Adrenal gland (tissue), 12 donors: ENCODE data around the gene NT5M. TPM values are rescaled to one million over a fixed set of nuclear protein-coding genes. Genes with fewer than 3 reads are reported as not detected.
A peak's percentile ranks its signal among the peaks of the same experiment; 100 is the strongest.

Experiments used
- DNase-seq, 7 donors: peaks; one replicate each; pipeline ENCODE4 v3.0.0-alpha.2; 2019 to 2020
- H3K27ac ChIP-seq, 5 donors: fragments of 200-600 bp; sonication (generic) in 4 of 5; 1 replicate in 3 of 5; 2 replicates in 2 of 5; pipeline versions ENCODE4 v1.5.1 to v1.8.0; 2016 to 2020; ENCODE audit warnings: mild to moderate bottlenecking in 1 of 5
- H3K27me3 ChIP-seq: fragments of 200-600 bp; 2 replicates; pipeline ENCODE4 v1.8.0; 2021
- H3K36me3 ChIP-seq, 2 donors: fragments of 200-600 bp; replicated peaks in 1 of 2; 1 replicate in 1 of 2; 2 replicates in 1 of 2; pipeline versions ENCODE4 v1.5.1 to v1.8.0; 2018 to 2022
- H3K4me1 ChIP-seq, 2 donors: fragments of 200-600 bp; replicated peaks in 1 of 2; 1 replicate in 1 of 2; 2 replicates in 1 of 2; pipeline versions ENCODE4 v1.5.1 to v1.8.0; 2018 to 2021
- H3K4me3 ChIP-seq, 4 donors: fragments of 200-600 bp; sonication (generic) in 3 of 4; one replicate each; pipeline ENCODE4 v1.5.1; 2016 to 2018
- H3K9me3 ChIP-seq, 3 donors: fragments of 200-600 bp; sonication (generic) in 1 of 3; replicated peaks in 1 of 3; 1 replicate in 2 of 3; 2 replicates in 1 of 3; pipeline versions ENCODE4 v1.5.1 to v1.8.0; 2016 to 2021
- POLR2A ChIP-seq, 2 donors: fragments of 450-650 bp; IDR thresholded peaks; one replicate each; pipeline ENCODE4 v1.6.1; 2017; ENCODE audit warnings: antibody characterized with exemption in 2 of 2, mild to moderate bottlenecking in 2 of 2, moderate library complexity in 1 of 2
- WGBS, 4 donors: extraction: QIAGEN DNeasy Blood & Tissue Kit in 2 of 4; methylation state at CpG; one replicate each; pipeline versions ENCODE4 v1.1.5 to v1.1.7; 2013 to 2017; 5-methylcytosine and 5-hydroxymethylcytosine counted together
- intact Hi-C, 2 donors: fragments of 100-400 bp; cut with DNase I; formaldehyde crosslinking; loops; one replicate each; pipeline versions ENCODE4 v1.14.1 to v1.15.0; 2022 to 2023
- polyA plus RNA-seq, 3 donors: library from polyadenylated mRNA; stranded (reverse); fragments of 200-250 nt in 2 of 3; fragments of 350-450 nt in 1 of 3; fragmentation: Illumina TruSeq in 1 of 3; extraction: RNeasy Lipid Tissue Mini Kit (QIAGEN cat#74804) in 1 of 3; gene quantifications; one replicate each; pipeline ENCODE4 v1.2.3, GENCODE V29; 2013 to 2014
- total RNA-seq, 9 donors: library from RNA; depleted of rRNA in 4 of 9; stranded (reverse); fragments of >200 nt in 4 of 9; fragments of 120-200 nt in 1 of 9; fragmentation: NEBNext Ultra II Directional in 1 of 9; extraction: Animal tissue kit (Norgen Biotek cat#: 25700) in 1 of 9; gene quantifications; one replicate each; pipeline versions ENCODE4 v1.1.0 to v1.2.4, GENCODE V29; 2013 to 2023
- TF ChIP-seq, protein P1 (sequence below), 6 experiments: fragments of 450-650 bp in 4 of 6; fragments of 200-600 bp in 2 of 6; sonication (generic) in 1 of 6; IDR thresholded peaks; 1 replicate in 5 of 6; 2 replicates in 1 of 6; pipeline versions ENCODE4 v1.5.1 to v1.8.0; 2016 to 2021; ENCODE audit warnings: antibody characterized with exemption in 6 of 6, mild to moderate bottlenecking in 2 of 6, moderate library complexity in 1 of 6
- donor health status: healthy with polysubstance abuse.
- donor health status: Bipolar disorder and iron deficiency.
- donor health status: DM: yes; HTN: yes; CAD: no.
- donor health status: DM: no; HTN: no; CAD: no.
- donor health status: DM: no; HTN: no; CAD: no.
- donor health status: DM: yes; HTN: yes; CAD: no.

NT5M gene
- total and polyA plus RNA-seq, 12 donors: 0.40 to 4.8 (median 1.7) TPM

DNA sequence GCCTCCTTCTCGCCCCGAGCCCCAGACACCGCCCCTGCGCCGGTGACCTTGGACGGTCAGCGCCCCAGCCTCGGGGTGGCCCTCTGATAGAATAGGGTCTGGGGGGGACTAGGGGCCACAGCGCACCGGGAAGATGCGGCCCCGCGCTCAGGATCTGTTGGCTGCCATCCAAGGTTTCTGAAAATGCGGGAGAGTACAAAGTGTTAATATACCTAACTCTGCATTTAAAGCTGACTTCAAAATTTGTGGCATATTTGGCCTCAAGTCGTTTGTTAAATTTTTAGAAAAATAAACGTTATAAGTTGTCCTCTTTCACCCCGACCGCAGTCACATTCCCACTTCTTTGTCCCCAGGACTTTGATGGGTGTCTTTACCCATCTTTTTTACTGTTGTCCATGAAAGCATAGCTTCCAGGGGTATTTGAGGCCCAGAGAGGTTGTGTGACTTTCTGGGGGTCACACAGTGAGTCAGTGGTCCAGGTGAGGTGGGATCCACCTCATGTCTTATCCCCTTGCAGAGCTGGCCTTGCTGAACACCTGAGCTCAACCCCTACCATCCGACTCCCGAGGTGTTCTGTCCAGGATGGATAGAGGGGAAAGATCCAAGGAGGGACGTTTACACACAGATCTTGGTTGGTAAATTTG is 796 bp downstream of the NT5M start:
- H3K36me3 ChIP-seq: no peaks in the 10 kb centered on the region
- H3K4me1 ChIP-seq: peaks cover 5 to 18% of the 10 kb centered on the region in 2 donors
- no peak for TF ChIP-seq POLR2A (IDR thresholded peaks at IDR 0.05)
- TF ChIP-seq, protein P1, sequence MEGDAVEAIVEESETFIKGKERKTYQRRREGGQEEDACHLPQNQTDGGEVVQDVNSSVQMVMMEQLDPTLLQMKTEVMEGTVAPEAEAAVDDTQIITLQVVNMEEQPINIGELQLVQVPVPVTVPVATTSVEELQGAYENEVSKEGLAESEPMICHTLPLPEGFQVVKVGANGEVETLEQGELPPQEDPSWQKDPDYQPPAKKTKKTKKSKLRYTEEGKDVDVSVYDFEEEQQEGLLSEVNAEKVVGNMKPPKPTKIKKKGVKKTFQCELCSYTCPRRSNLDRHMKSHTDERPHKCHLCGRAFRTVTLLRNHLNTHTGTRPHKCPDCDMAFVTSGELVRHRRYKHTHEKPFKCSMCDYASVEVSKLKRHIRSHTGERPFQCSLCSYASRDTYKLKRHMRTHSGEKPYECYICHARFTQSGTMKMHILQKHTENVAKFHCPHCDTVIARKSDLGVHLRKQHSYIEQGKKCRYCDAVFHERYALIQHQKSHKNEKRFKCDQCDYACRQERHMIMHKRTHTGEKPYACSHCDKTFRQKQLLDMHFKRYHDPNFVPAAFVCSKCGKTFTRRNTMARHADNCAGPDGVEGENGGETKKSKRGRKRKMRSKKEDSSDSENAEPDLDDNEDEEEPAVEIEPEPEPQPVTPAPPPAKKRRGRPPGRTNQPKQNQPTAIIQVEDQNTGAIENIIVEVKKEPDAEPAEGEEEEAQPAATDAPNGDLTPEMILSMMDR (IDR thresholded peaks at IDR 0.05): no peak
- H3K27ac ChIP-seq: peak overlapping the region in 2 of 5 donors; percentile 44 to 82
- H3K4me3 ChIP-seq: peak overlapping the region in 2 of 4 donors; percentile 45 to 75
- 14 to 28% (median 20%) methylated on average over 13 to 21 of the region's 21 CpGs for WGBS, 4 donors
- no peak for DNase-seq
- no peaks in the 10 kb centered on the region for H3K27me3 ChIP-seq
- no peaks in the 10 kb centered on the region for H3K9me3 ChIP-seq
- intact Hi-C loops: loop anchor here (10.0 kb wide), 2 partner anchors 159 to 299 kb away; no protein-coding TSS in a partner anchor

DNA sequence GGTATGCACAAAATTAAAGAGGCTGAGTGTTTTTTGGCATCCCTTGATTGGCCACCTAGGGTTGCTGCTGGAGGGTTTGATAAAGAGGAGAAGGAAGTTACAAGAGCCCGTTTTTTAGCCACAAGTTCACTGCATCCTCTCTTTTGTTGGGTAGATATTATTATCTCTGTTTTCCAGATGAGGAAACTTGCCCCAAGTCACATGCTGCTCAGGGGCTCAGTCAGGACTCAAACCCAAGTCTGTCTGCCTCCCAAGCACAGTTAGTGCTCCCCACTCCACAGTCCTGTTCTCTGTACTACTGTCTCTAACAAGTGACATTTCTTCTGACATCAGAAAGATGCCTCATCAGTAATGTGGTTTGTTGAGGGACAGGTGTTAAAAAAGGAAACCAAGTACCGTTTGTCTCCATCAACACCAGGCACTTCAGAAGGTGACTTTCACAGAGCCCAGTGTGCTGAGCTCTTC is 1.4 kb downstream of the NT5M start:
- TF ChIP-seq, protein P1 (IDR thresholded peaks at IDR 0.05): no peak
- TF ChIP-seq POLR2A (IDR thresholded peaks at IDR 0.05): no peak
- H3K9me3 ChIP-seq: no peaks in the 10 kb centered on the region
- no peaks in the 10 kb centered on the region for H3K27me3 ChIP-seq
- peaks cover 5 to 18% of the 10 kb centered on the region in 2 donors for H3K4me1 ChIP-seq
- 60 to 77% (median 67%) methylated on average over 2 of the region's 2 CpGs for WGBS, 4 donors
- no peaks in the 10 kb centered on the region for H3K36me3 ChIP-seq
- intact Hi-C loops: loop anchor here (10.0 kb wide), 2 partner anchors 160 to 300 kb away; no protein-coding TSS in a partner anchor
- H3K4me3 ChIP-seq: no peak overlapping the region
- no peak for DNase-seq
- H3K27ac ChIP-seq: no peak overlapping the region

DNA sequence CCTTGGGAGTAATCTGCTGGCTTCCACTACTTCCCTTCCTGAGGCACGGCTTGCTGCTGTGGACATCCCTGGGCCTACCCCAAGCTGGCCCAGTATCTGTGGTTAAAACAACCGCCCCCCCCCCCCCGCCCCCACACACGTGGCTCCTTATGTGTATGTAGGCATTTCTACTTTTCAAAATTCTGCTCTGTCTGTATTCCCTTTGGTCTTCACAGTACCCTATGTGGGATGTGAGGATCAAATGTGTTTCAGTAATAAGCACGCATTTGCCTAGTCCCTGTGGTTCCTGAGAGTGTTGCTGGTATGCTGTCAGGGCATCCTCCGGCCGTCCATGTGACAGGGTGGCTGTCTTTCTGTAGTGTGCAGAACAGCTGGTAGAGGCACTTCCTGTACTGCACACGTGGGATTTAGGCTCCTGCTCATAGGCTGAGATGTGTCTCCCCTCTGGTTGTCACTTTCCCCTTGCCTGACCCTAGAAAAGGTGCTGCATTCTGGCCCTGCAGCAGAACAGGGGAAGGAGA is 2.2 kb downstream of the NT5M start:
- Histone ChIP-seq H3K27me3 (no peaks in the 10 kb centered on the region), H3K4me1 (peaks cover 5 to 17% of the 10 kb centered on the region in 2 donors), H3K27ac (no peak overlapping the region), H3K4me3 (no peak overlapping the region), H3K9me3 (no peaks in the 10 kb centered on the region), H3K36me3 (no peaks in the 10 kb centered on the region)
- 39 to 61% (median 55%) methylated on average over 3 to 8 of the region's 8 CpGs for WGBS, 4 donors
- intact Hi-C loops: loop anchor here (10.0 kb wide), 2 partner anchors 161 to 301 kb away; no protein-coding TSS in a partner anchor
- no peak for TF ChIP-seq POLR2A (IDR thresholded peaks at IDR 0.05)
- TF ChIP-seq, protein P1 (IDR thresholded peaks at IDR 0.05): no peak
- DNase-seq: peak in 2 of 7 donors; percentile 8 to 67

- WGBS, 4 donors: 89 to 100% (median 96%) methylated on average over 1 of the region's 1 CpG
Observed at GRCh38 chr17:17309356-17309755, 6.2 kb downstream of the NT5M start.

More at GRCh38 chr17:17309356-17309755, 6.2 kb downstream of the NT5M start:
- Histone ChIP-seq H3K27me3 (no peaks in the 10 kb centered on the region), H3K36me3 (no peaks in the 10 kb centered on the region), H3K9me3 (no peaks in the 10 kb centered on the region), H3K4me1 (peaks cover 0 to under 1% of the 10 kb centered on the region in 2 donors), H3K27ac (no peak overlapping the region), H3K4me3 (no peak overlapping the region)
- intact Hi-C loops: loop anchor here (10.0 kb wide), 2 partner anchors 165 to 305 kb away; no protein-coding TSS in a partner anchor
- TF ChIP-seq, protein P1 (IDR thresholded peaks at IDR 0.05): no peak
- no peak for TF ChIP-seq POLR2A (IDR thresholded peaks at IDR 0.05)
- no peak for DNase-seq
